Heart left ventricle (tissue), 16 donors: Measurements from ENCODE around the gene FTMT. TPM values are rescaled to one million over a fixed set of nuclear protein-coding genes. Genes with fewer than 3 reads are reported as not detected.
"Not testable (repeated sequence)": the region's sequence is repeated elsewhere in the genome, so short reads cannot be mapped to it uniquely, and the experiment has no call there.

Source experiments
- ATAC-seq, 4 donors: fragments of 200-7000 bp; cut with Tn5 transposase; one replicate each; pipeline ENCODE4 v1.9.1; 2020 to 2022; ENCODE audit warnings: moderate library complexity in 4 of 4, mild to moderate bottlenecking in 3 of 4, moderate number of reproducible peaks in 1 of 4
- DNase-seq, 5 donors: peaks; one replicate each; pipeline ENCODE4 v3.0.0-alpha.2; 2020
- H3K27ac ChIP-seq, 12 donors: fragments of 200-600 bp; sonication (generic) in 4 of 12; one replicate each; pipeline versions ENCODE4 v1.5.0 to v1.8.0; 2016 to 2022; ENCODE audit warnings: mild to moderate bottlenecking in 2 of 12
- H3K27me3 ChIP-seq, 9 donors: fragments of 200-600 bp; sonication (generic) in 2 of 9; one replicate each; pipeline versions ENCODE4 v1.5.1 to v1.8.0; 2016 to 2022; ENCODE audit warnings: mild to moderate bottlenecking in 3 of 9
- H3K36me3 ChIP-seq, 9 donors: fragments of 200-600 bp; sonication (generic) in 2 of 9; one replicate each; pipeline versions ENCODE4 v1.5.0 to v1.8.0; 2018 to 2022; ENCODE audit warnings: mild to moderate bottlenecking in 2 of 9
- H3K4me1 ChIP-seq, 12 donors: fragments of 200-600 bp; sonication (generic) in 4 of 12; one replicate each; pipeline versions ENCODE4 v1.5.0 to v1.8.0; 2016 to 2022; ENCODE audit warnings: mild to moderate bottlenecking in 3 of 12
- H3K4me3 ChIP-seq, 12 donors: fragments of 200-600 bp; sonication (generic) in 4 of 12; one replicate each; pipeline versions ENCODE4 v1.5.0 to v1.8.0; 2017 to 2022; ENCODE audit warnings: mild to moderate bottlenecking in 9 of 12, moderate library complexity in 4 of 12
- H3K9me3 ChIP-seq, 12 donors: fragments of 200-600 bp; sonication (generic) in 4 of 12; one replicate each; pipeline versions ENCODE4 v1.5.0 to v1.8.0; 2016 to 2022; ENCODE audit warnings: mild to moderate bottlenecking in 1 of 12
- CTCF ChIP-seq, 12 donors: fragments of 200-600 bp; sonication (generic) in 4 of 12; IDR thresholded peaks; one replicate each; pipeline versions ENCODE4 v1.5.0 to v1.8.0; 2018 to 2022; ENCODE audit warnings: antibody characterized with exemption in 12 of 12, mild to moderate bottlenecking in 5 of 12
- POLR2A ChIP-seq, 2 donors: fragments of 450-650 bp; IDR thresholded peaks; one replicate each; pipeline ENCODE4 v1.6.1; 2017; ENCODE audit warnings: antibody characterized with exemption in 2 of 2, mild to moderate bottlenecking in 2 of 2, moderate library complexity in 2 of 2
- WGBS, 4 donors: extraction: QIAGEN DNeasy Blood & Tissue Kit in 2 of 4; methylation state at CpG; one replicate each; pipeline versions ENCODE4 v1.1.5 to v1.1.7; 2013 to 2018; 5-methylcytosine and 5-hydroxymethylcytosine counted together
- intact Hi-C, 10 donors: fragments of 100-400 bp; cut with DNase I; formaldehyde crosslinking; loops; one replicate each; pipeline versions ENCODE4 v1.11.1 to v1.14.2; 2022
- long read RNA-seq, 3 donors: library from polyadenylated mRNA; unstranded; transcript quantifications; one replicate each; pipeline ENCODE4 v2.0.0, GENCODE V29; 2020 to 2021
- polyA plus RNA-seq, 2 donors: library from polyadenylated mRNA; stranded (reverse); fragments of 200-250 nt; gene quantifications; one replicate each; pipeline ENCODE4 v1.2.3, GENCODE V29; 2013
- total RNA-seq, 9 donors: library from RNA; depleted of rRNA in 2 of 9; stranded (reverse); fragments of >200 nt in 2 of 9; fragmentation: NEBNext Ultra II Directional in 3 of 9; extraction: Animal tissue kit (Norgen Biotek cat#: 25700) in 3 of 9; gene quantifications; one replicate each; pipeline versions ENCODE4 v1.1.0 to v1.2.4, GENCODE V29; 2016 to 2023
- donor health status: ischemic (EF 13 %, LVEDD 7.1; RV severe dilation, severe dysfunction).
- donor health status: healthy with polysubstance abuse.
- donor health status: DM: no; HTN: yes; CAD: no.
- donor health status: DM: no; HTN: no; CAD: no.
- donor health status: ischemic (EF 25% LVEDD 6.9; RV normal size, moderate dysfunction).
- donor health status: ischemic (EF 25% LVEDD 5.7; RV mildly dilated, moderate dysfunction).
- donor health status: healthy.
- donor health status: DM: yes; HTN: yes; CAD: no.
- donor health status: ischemic (EF 35%, LVEDD 5.7; RV mildly dilated, moderate dysfunction).
- donor health status: nonischemic (EF 11% LVEDD 7.7; RV severe dilation, severe dysfunction).
- donor health status: DM: yes; HTN: yes; CAD: no.
- donor health status: PGD.
- donor health status: ischemic (EF 29% LVEDD 5.4; RV normal size, mild dysfunction).
- donor health status: nonischemic (EF 23%, LVEDD 6.1; RV moderate dilation, normal function).

The FTMT gene
- not detected for total RNA-seq
- polyA plus RNA-seq = not detected
- long read RNA-seq, donor 1 = 0 reads
- long read RNA-seq, donor 2 = 0 reads
- long read RNA-seq, donor 3 = 0 reads

GRCh38 chr5:121851643-121852574 lies at the start of gene FTMT:
TSS of gene FTMT (plus strand) at chr5:121851882. CDS start at chr5:121851964, 82 bp downstream.
- Histone ChIP-seq H3K27ac (no peak within 1 kb of the TSS), H3K4me1 (no peaks in the 10 kb centered on the region), H3K36me3 (no peaks in the 10 kb centered on the region), H3K9me3 (peaks cover 0 to 17% (median 3%) of the 10 kb centered on the region in 12 donors), H3K4me3 (no peak within 1 kb of the TSS), H3K27me3 (no peaks in the 10 kb centered on the region)
- peak in 1 of 5 donors; percentile 42 for DNase-seq
- intact Hi-C loops = no loop called here
- 93 to 95% (median 94%) methylated on average over 77 of the region's 77 CpGs for WGBS, 4 donors
- no peak for ATAC-seq
- TF ChIP-seq CTCF (IDR thresholded peaks at IDR 0.05) = no peak
- no peak for TF ChIP-seq POLR2A (IDR thresholded peaks at IDR 0.05)

- H3K4me1 ChIP-seq, H3K27me3 ChIP-seq, DNase-seq, intact Hi-C loops, H3K4me3 ChIP-seq, ATAC-seq, H3K27ac ChIP-seq, H3K36me3 ChIP-seq: not testable (repeated sequence)
- peaks cover 0 to 26% (median 0%) of the 10 kb centered on the region in 12 donors for H3K9me3 ChIP-seq
- 85 to 88% (median 87%) methylated on average over 2 of the region's 2 CpGs for WGBS, 4 donors
Measured at GRCh38 chr5:121805251-121805650, 46.4 kb upstream of the FTMT start.

GRCh38 chr5:121805911-121806310 lies 45.8 kb upstream of the FTMT start:
- H3K27ac ChIP-seq = no peak overlapping the region
- intact Hi-C loops = no loop called here
- WGBS, 4 donors = 70 to 77% (median 72%) methylated on average over 4 of the region's 4 CpGs
- peaks cover 0 to 26% (median 0%) of the 10 kb centered on the region in 12 donors for H3K9me3 ChIP-seq
- no peak for ATAC-seq
- TF ChIP-seq CTCF (IDR thresholded peaks at IDR 0.05) = no peak
- TF ChIP-seq POLR2A (IDR thresholded peaks at IDR 0.05) = no peak
- H3K4me3 ChIP-seq = no peak overlapping the region
- H3K36me3 ChIP-seq = no peaks in the 10 kb centered on the region
- H3K27me3 ChIP-seq = no peaks in the 10 kb centered on the region
- H3K4me1 ChIP-seq = no peaks in the 10 kb centered on the region
- DNase-seq = no peak

- no peak for TF ChIP-seq POLR2A (IDR thresholded peaks at IDR 0.05)
- no peak for TF ChIP-seq CTCF (IDR thresholded peaks at IDR 0.05)
- ATAC-seq (no peak), DNase-seq (no peak)
- no peaks in the 10 kb centered on the region for H3K36me3 ChIP-seq
- no peak overlapping the region for H3K27ac ChIP-seq
- H3K27me3 ChIP-seq = no peaks in the 10 kb centered on the region
- H3K4me3 ChIP-seq = no peak overlapping the region
- H3K9me3 ChIP-seq = no peaks in the 10 kb centered on the region
- H3K4me1 ChIP-seq = peaks cover 0 to 5% (median 0%) of the 10 kb centered on the region in 12 donors
- intact Hi-C loops = no loop called here
Measured at GRCh38 chr5:121816164-121816563, 35.5 kb upstream of the FTMT start.
